D721Med (cell line): ENCODE results near the gene SORCS2.

ENCODE experiments used
- DNase-seq: peaks from one replicate; pipeline ENCODE4 v3.0.0; 2011; ENCODE audit warnings: low spot score; ENCODE audit not compliant: insufficient read length
- FAIRE-seq: peaks from 2 replicates; lab custom pipeline; 2011; peaks lifted over from hg19 to GRCh38; lab: Jason Lieb, UNC
- CTCF ChIP-seq: IDR thresholded peaks from 2 replicates; pipeline ENCODE4 v1.5.1; 2012; ENCODE audit warnings: mild to moderate bottlenecking, control low read depth; ENCODE audit not compliant: insufficient read depth; ENCODE audit errors: missing control alignments

Gene SORCS2

GRCh38 chr4:7737752-7738457 is 545.6 kb downstream of the SORCS2 start:
- DNase-seq (no peak), FAIRE-seq (no peak)
- no peak for TF ChIP-seq CTCF

- no peak for TF ChIP-seq CTCF
- FAIRE-seq: no peak
Measured at GRCh38 chr4:7738458-7739076, 546.2 kb downstream of the SORCS2 start.

GRCh38 chr4:7739077-7739917 is 547.0 kb downstream of the SORCS2 start:
- TF ChIP-seq CTCF: no peak
- no peak for FAIRE-seq
- DNase-seq: no peak

More at GRCh38 chr4:7738458-7739076, 546.2 kb downstream of the SORCS2 start:
- DNase-seq: no peak

GRCh38 chr4:7739918-7740865 is 547.9 kb downstream of the SORCS2 start:
- TF ChIP-seq CTCF: no peak
- FAIRE-seq (no peak), DNase-seq (no peak)

DNA sequence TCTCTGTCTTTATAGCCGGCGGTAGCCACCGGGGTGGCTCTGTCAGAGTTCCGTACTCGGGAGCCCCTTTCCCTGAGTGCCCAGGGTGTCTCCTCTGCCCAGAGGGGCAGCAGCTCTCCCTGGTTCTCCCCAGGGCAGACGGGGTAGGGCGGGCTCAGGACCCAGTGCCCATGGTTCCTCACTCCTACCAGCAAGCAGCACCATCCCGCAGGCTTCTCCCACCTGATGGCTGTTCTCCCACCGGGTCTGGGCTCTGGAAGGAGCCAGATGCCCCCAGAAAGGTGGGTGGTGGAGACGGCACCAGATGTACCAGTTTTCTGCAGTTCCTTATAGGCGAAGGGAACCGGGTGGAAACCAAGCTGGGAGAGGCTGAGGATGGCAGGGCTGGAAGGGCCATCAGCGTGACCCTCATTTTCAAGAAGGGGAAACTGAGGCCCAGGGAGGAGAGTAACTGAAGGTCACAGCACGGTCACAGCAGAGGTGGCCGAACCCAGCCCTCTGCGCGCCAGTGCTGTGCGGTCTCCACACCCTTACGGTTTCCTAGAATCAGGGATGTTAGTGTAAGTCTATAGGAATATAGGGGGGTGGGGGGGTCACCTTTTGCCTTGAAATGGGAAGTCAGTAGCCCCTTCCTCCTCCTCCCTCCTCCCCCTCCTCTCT is 548.7 kb downstream of the SORCS2 start:
- FAIRE-seq (no peak), DNase-seq (no peak)
- TF ChIP-seq CTCF: no peak
